Ascending aorta (tissue), 2 donors: ENCODE data around the gene PWWP3B. TPM values are rescaled to one million over a fixed set of nuclear protein-coding genes. Genes with fewer than 3 reads are reported as not detected.
"Not testable (repeated sequence)": the region's sequence is repeated elsewhere in the genome, so short reads cannot be mapped to it uniquely, and the experiment has no call there.

Experiments
- DNase-seq, 2 donors: peaks; one replicate each; pipeline ENCODE4 v3.0.0-alpha.2; 2019; ENCODE audit warnings: low spot score in 2 of 2
- H3K27ac ChIP-seq, 2 donors: fragments of 200-600 bp; sonication (generic); one replicate each; pipeline ENCODE4 v1.5.1; 2016 to 2017; ENCODE audit warnings: mild to moderate bottlenecking in 1 of 2
- H3K27me3 ChIP-seq: fragments of 200-600 bp; sonication (generic); one replicate; pipeline ENCODE4 v1.5.1; 2017
- H3K36me3 ChIP-seq, 2 donors: fragments of 200-600 bp; sonication (generic); one replicate each; pipeline ENCODE4 v1.5.1; 2016
- H3K4me1 ChIP-seq, 2 donors: fragments of 200-600 bp; sonication (generic); one replicate each; pipeline ENCODE4 v1.5.1; 2016 to 2017; ENCODE audit warnings: mild to moderate bottlenecking in 1 of 2
- H3K4me3 ChIP-seq, 2 donors: fragments of 200-600 bp; sonication (generic); one replicate each; pipeline ENCODE4 v1.5.1; 2016 to 2017; ENCODE audit warnings: mild to moderate bottlenecking in 1 of 2
- H3K9me3 ChIP-seq, 2 donors: fragments of 200-600 bp; sonication (generic); one replicate each; pipeline ENCODE4 v1.5.1; 2016
- CTCF ChIP-seq, 3 experiments: fragments of 200-600 bp in 2 of 3; fragments of 450-650 bp in 1 of 3; sonication (generic) in 2 of 3; IDR thresholded peaks; one replicate each; pipeline ENCODE4 v1.5.1; 2016 to 2019; ENCODE audit warnings: antibody characterized with exemption in 3 of 3, mild to moderate bottlenecking in 1 of 3, moderate library complexity in 1 of 3
- intact Hi-C: fragments of 100-400 bp; cut with DNase I; formaldehyde crosslinking; loops from one replicate; pipeline ENCODE4 v1.15.1; 2023
- total RNA-seq: library from RNA; depleted of rRNA; stranded (reverse); fragments of >200 nt; gene quantifications from one replicate; pipeline ENCODE4 v1.1.0, GENCODE V29; 2016

Gene PWWP3B
- total RNA-seq, 1 donor from 2014 or later = not detected

GRCh38 chrX:106170318-106170717 is 2.2 kb downstream of the PWWP3B start:
- intact Hi-C loops = no loop called here
- Histone ChIP-seq H3K36me3 (no peaks in the 10 kb centered on the region), H3K4me1 (no peaks in the 10 kb centered on the region), H3K27ac (no peak overlapping the region), H3K9me3 (no peaks in the 10 kb centered on the region), H3K4me3 (no peak overlapping the region), H3K27me3 (no peaks in the 10 kb centered on the region)
- no peak for DNase-seq
- peak in 2 of 3 experiments; percentile 33 to 46 for TF ChIP-seq CTCF (IDR thresholded peaks at IDR 0.05)

GRCh38 chrX:106171293-106171820 is 3.3 kb downstream of the PWWP3B start:
- Histone ChIP-seq H3K9me3 (no peaks in the 10 kb centered on the region), H3K27me3 (no peaks in the 10 kb centered on the region), H3K27ac (no peak overlapping the region), H3K4me1 (no peaks in the 10 kb centered on the region), H3K36me3 (no peaks in the 10 kb centered on the region), H3K4me3 (no peak overlapping the region)
- no peak for DNase-seq
- TF ChIP-seq CTCF (IDR thresholded peaks at IDR 0.05) = no peak
- intact Hi-C loops = no loop called here

- no peak for DNase-seq
- Histone ChIP-seq H3K4me1 (no peaks in the 10 kb centered on the region), H3K36me3 (no peaks in the 10 kb centered on the region), H3K27ac (no peak overlapping the region), H3K9me3 (no peaks in the 10 kb centered on the region), H3K4me3 (no peak overlapping the region), H3K27me3 (no peaks in the 10 kb centered on the region)
- intact Hi-C loops = no loop called here
- no peak for TF ChIP-seq CTCF (IDR thresholded peaks at IDR 0.05)
Observed at GRCh38 chrX:106177106-106177981, 9.2 kb downstream of the PWWP3B start.

- no peak for DNase-seq
- intact Hi-C loops = no loop called here
- H3K27ac ChIP-seq = no peak overlapping the region
- H3K9me3 ChIP-seq = no peaks in the 10 kb centered on the region
- no peaks in the 10 kb centered on the region for H3K4me1 ChIP-seq
- no peak overlapping the region for H3K4me3 ChIP-seq
- H3K27me3 ChIP-seq = no peaks in the 10 kb centered on the region
- TF ChIP-seq CTCF (IDR thresholded peaks at IDR 0.05) = no peak
- H3K36me3 ChIP-seq = no peaks in the 10 kb centered on the region
Observed at GRCh38 chrX:106177982-106178321, 9.8 kb downstream of the PWWP3B start.

GRCh38 chrX:106178826-106179225 is 10.7 kb downstream of the PWWP3B start:
- no peak overlapping the region for H3K4me3 ChIP-seq
- H3K27me3 ChIP-seq = no peaks in the 10 kb centered on the region
- H3K27ac ChIP-seq = no peak overlapping the region
- no peaks in the 10 kb centered on the region for H3K36me3 ChIP-seq
- no peaks in the 10 kb centered on the region for H3K4me1 ChIP-seq
- no peaks in the 10 kb centered on the region for H3K9me3 ChIP-seq
- no peak for TF ChIP-seq CTCF (IDR thresholded peaks at IDR 0.05)
- intact Hi-C loops = no loop called here
- no peak for DNase-seq

GRCh38 chrX:106183685-106184084 is 15.6 kb downstream of the PWWP3B start:
- intact Hi-C loops = not testable (repeated sequence)

More at GRCh38 chrX:106183685-106184084, 15.6 kb downstream of the PWWP3B start:
- H3K4me3 ChIP-seq, H3K27me3 ChIP-seq, H3K36me3 ChIP-seq, DNase-seq, H3K4me1 ChIP-seq, H3K9me3 ChIP-seq, H3K27ac ChIP-seq: not testable (repeated sequence)
